ENCODE data around the gene UTS2B. TPM values are rescaled to one million over a fixed set of nuclear protein-coding genes. Genes with fewer than 3 reads are reported as not detected.

The UTS2B gene
- total and polyA plus RNA-seq, 4 donors: 0.10 to 2.4 (median 0.31) TPM

DNA sequence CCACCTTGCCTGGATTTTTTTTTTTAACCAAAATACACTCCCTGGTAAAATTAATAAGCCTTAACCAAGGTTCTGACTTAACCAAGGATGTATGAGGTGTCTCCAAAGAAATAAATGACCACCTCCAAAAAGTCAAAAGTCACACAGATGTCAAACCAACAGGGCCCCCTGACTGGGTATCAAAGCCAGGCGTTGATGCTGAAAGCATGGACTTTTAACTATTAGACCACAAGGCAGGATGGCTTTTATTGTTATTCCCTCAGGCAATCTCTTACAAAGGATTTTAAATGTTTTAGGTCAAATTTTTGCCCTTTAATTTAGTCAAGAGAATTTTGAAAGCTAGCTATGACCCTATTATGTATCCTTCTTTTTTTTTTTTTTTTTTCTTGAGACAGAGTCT lies 70.8 kb downstream of the UTS2B start:
- no peak for DNase-seq
- no peaks in the 10 kb centered on the region for H3K27me3 ChIP-seq (ENCODE audit: control insufficient read depth in 3 of 3, insufficient read depth in 3 of 3, low read length in 2 of 3)
- no peaks in the 10 kb centered on the region for H3K9me3 ChIP-seq (ENCODE audit: control insufficient read depth in 4 of 4, insufficient read depth in 3 of 4, low read length in 3 of 4)
- no peak overlapping the region for H3K27ac ChIP-seq (ENCODE audit: low read depth in 1 of 2, low read length in 1 of 2)
- no peaks in the 10 kb centered on the region for H3K36me3 ChIP-seq (ENCODE audit: control insufficient read depth in 4 of 4, insufficient read depth in 4 of 4, low read length in 4 of 4)
- 0 to 90% methylated on average over 1 of the region's 1 CpG for WGBS, 2 donors
- no peak for TF ChIP-seq CTCF (IDR thresholded peaks at IDR 0.05; ENCODE audit: control extremely low read depth, extremely low read depth)
- no peak overlapping the region for H3K4me3 ChIP-seq
- no peak for ATAC-seq (ENCODE audit: insufficient read depth, low FRiP score)
- H3K4me1 ChIP-seq (ENCODE audit: control insufficient read depth in 5 of 5, insufficient read depth in 5 of 5, low read length in 5 of 5): peaks cover 0 to 3% (median 2%) of the 10 kb centered on the region in 5 donors
- no peak overlapping the region for H3K9ac ChIP-seq (ENCODE audit: insufficient read depth in 1 of 2, low read length in 2 of 2)

DNA sequence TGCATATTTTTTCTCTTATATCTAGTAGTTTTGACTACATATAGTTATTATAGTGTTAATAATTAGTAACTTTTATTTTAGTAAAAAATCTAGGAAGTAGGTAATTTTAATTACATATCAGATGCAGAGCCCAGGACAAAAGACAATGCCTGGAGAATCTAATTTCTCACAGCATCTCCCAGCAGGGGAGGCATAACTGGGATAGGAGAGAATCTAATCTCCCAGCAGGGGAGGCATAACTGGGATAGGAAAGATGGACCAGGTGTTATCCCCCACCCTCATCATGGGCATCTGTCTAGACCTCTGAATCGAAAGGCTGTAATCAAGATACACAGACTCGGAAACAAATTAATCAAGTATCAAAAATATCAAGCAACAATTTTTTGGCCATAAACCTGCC lies 73.0 kb downstream of the UTS2B start:
- peaks cover 0 to 2% (median 0%) of the 10 kb centered on the region in 5 donors for H3K4me1 ChIP-seq (ENCODE audit: control insufficient read depth in 5 of 5, insufficient read depth in 5 of 5, low read length in 5 of 5)
- no peak overlapping the region for H3K27ac ChIP-seq (ENCODE audit: low read depth in 1 of 2, low read length in 1 of 2)
- no peak for TF ChIP-seq CTCF (IDR thresholded peaks at IDR 0.05; ENCODE audit: control extremely low read depth, extremely low read depth)
- 98 to 100% methylated on average over 2 of the region's 2 CpGs for WGBS, 2 donors
- no peaks in the 10 kb centered on the region for H3K36me3 ChIP-seq (ENCODE audit: control insufficient read depth in 4 of 4, insufficient read depth in 4 of 4, low read length in 4 of 4)
- no peaks in the 10 kb centered on the region for H3K27me3 ChIP-seq (ENCODE audit: control insufficient read depth in 3 of 3, insufficient read depth in 3 of 3, low read length in 2 of 3)
- no peak overlapping the region for H3K9ac ChIP-seq (ENCODE audit: insufficient read depth in 1 of 2, low read length in 2 of 2)
- H3K4me3 ChIP-seq: no peak overlapping the region
- DNase-seq (no peak), ATAC-seq (ENCODE audit: insufficient read depth, low FRiP score) (no peak)
- H3K9me3 ChIP-seq (ENCODE audit: control insufficient read depth in 4 of 4, insufficient read depth in 3 of 4, low read length in 3 of 4): no peaks in the 10 kb centered on the region

- Histone ChIP-seq H3K4me3 (no peak overlapping the region), H3K9me3 (ENCODE audit: control insufficient read depth in 4 of 4, insufficient read depth in 3 of 4, low read length in 3 of 4) (no peaks in the 10 kb centered on the region), H3K27ac (ENCODE audit: low read depth in 1 of 2, low read length in 1 of 2) (no peak overlapping the region), H3K4me1 (ENCODE audit: control insufficient read depth in 5 of 5, insufficient read depth in 5 of 5, low read length in 5 of 5) (peaks cover 0 to 2% (median 0%) of the 10 kb centered on the region in 5 donors), H3K9ac (ENCODE audit: insufficient read depth in 1 of 2, low read length in 2 of 2) (no peak overlapping the region), H3K36me3 (ENCODE audit: control insufficient read depth in 4 of 4, insufficient read depth in 4 of 4, low read length in 4 of 4) (no peaks in the 10 kb centered on the region), H3K27me3 (ENCODE audit: control insufficient read depth in 3 of 3, insufficient read depth in 3 of 3, low read length in 2 of 3) (no peaks in the 10 kb centered on the region)
- ATAC-seq (ENCODE audit: insufficient read depth, low FRiP score) (no peak), DNase-seq (no peak)
- TF ChIP-seq CTCF (IDR thresholded peaks at IDR 0.05; ENCODE audit: control extremely low read depth, extremely low read depth): no peak
Observed at GRCh38 chr3:191256405-191256804, 73.9 kb downstream of the UTS2B start.

GRCh38 chr3:191255156-191255555 lies 75.2 kb downstream of the UTS2B start:
- Histone ChIP-seq H3K9me3 (ENCODE audit: control insufficient read depth in 4 of 4, insufficient read depth in 3 of 4, low read length in 3 of 4) (no peaks in the 10 kb centered on the region), H3K9ac (ENCODE audit: insufficient read depth in 1 of 2, low read length in 2 of 2) (no peak overlapping the region), H3K36me3 (ENCODE audit: control insufficient read depth in 4 of 4, insufficient read depth in 4 of 4, low read length in 4 of 4) (no peaks in the 10 kb centered on the region), H3K4me3 (no peak overlapping the region), H3K4me1 (ENCODE audit: control insufficient read depth in 5 of 5, insufficient read depth in 5 of 5, low read length in 5 of 5) (peaks cover 0 to 2% (median 0%) of the 10 kb centered on the region in 5 donors), H3K27me3 (ENCODE audit: control insufficient read depth in 3 of 3, insufficient read depth in 3 of 3, low read length in 2 of 3) (no peaks in the 10 kb centered on the region), H3K27ac (ENCODE audit: low read depth in 1 of 2, low read length in 1 of 2) (no peak overlapping the region)
- ATAC-seq (ENCODE audit: insufficient read depth, low FRiP score): no peak
- TF ChIP-seq CTCF (IDR thresholded peaks at IDR 0.05; ENCODE audit: control extremely low read depth, extremely low read depth): no peak
- DNase-seq: no peak
- WGBS, 2 donors: 76 to 93% methylated on average over 5 of the region's 5 CpGs

Data from lung (tissue), 12 donors.